HEK293 (cell line): ENCODE measurements around the gene CDH2.
A peak's percentile ranks its signal among the peaks of the same experiment; 100 is the strongest.

Source experiments
- CTCF ChIA-PET: fragments of 350-600 bp; formaldehyde crosslinking; extraction: SDS; loops from one replicate; lab custom pipeline; 2021; ENCODE audit warnings: antibody characterized with exemption; lab: Yijun Ruan, JAX
- POLR2A ChIA-PET: fragments of 300-600 bp; formaldehyde crosslinking; extraction: SDS; loops from one replicate; lab custom pipeline; 2020; ENCODE audit warnings: antibody characterized with exemption, inconsistent platforms; lab: Yijun Ruan, JAX
- H3K27ac ChIP-seq: fragments of 200-500 bp; sonication (Bioruptor generic); 2 replicates; pipeline ENCODE4 v1.5.1; 2014; ENCODE audit warnings: low read depth, low read length, control low read depth, inconsistent platforms; ENCODE audit errors: extremely low read depth
- H3K36me3 ChIP-seq, 2 experiments: fragments of 200-500 bp in 1 of 2; sonication (Bioruptor generic) in 1 of 2; 1 replicate in 1 of 2; 2 replicates in 1 of 2; pipeline ENCODE4 v1.5.1; 2014 to 2017; ENCODE audit warnings: inconsistent platforms in 2 of 2, low read length in 2 of 2; ENCODE audit not compliant: control insufficient read depth in 2 of 2, insufficient read depth in 1 of 2
- H3K4me1 ChIP-seq: fragments of 200-500 bp; sonication (Bioruptor generic); 2 replicates; pipeline ENCODE4 v1.5.1; 2014; ENCODE audit warnings: mild to moderate bottlenecking, low read length, inconsistent platforms; ENCODE audit not compliant: control insufficient read depth, insufficient read depth
- H3K4me3 ChIP-seq: 2 replicates; pipeline ENCODE4 v1.5.1; 2011; ENCODE audit warnings: low read depth, mild to moderate bottlenecking, control low read depth, low read length, moderate library complexity
- H3K9me3 ChIP-seq: fragments of 200-500 bp; sonication (Bioruptor generic); 2 replicates; pipeline ENCODE4 v1.5.1; 2014; ENCODE audit warnings: low read depth, low read length, inconsistent platforms; ENCODE audit not compliant: control insufficient read depth, insufficient read depth
- ATF2 ChIP-seq: fragments of 450-650 bp; formaldehyde crosslinking; IDR thresholded peaks from 2 replicates; pipeline ENCODE4 v1.5.1; 2016; ENCODE audit warnings: missing biosample characterization, missing genetic modification characterization, low read depth
- GFI1B ChIP-seq: fragments of 450-650 bp; formaldehyde crosslinking; IDR thresholded peaks from 2 replicates; pipeline ENCODE4 v1.5.1; 2016; ENCODE audit warnings: missing biosample characterization, missing genetic modification characterization
- IKZF3 ChIP-seq: fragments of 450-650 bp; IDR thresholded peaks from 2 replicates; pipeline ENCODE4 v1.5.0; 2018; ENCODE audit warnings: missing biosample characterization, mild to moderate bottlenecking, missing genetic modification characterization, moderate library complexity
- PRDM10 ChIP-seq: fragments of 450-650 bp; formaldehyde crosslinking; IDR thresholded peaks from 2 replicates; pipeline ENCODE4 v1.5.1; 2016; ENCODE audit warnings: missing biosample characterization, missing genetic modification characterization
- TRIM28 ChIP-seq: IDR thresholded peaks from 2 replicates; pipeline ENCODE4 v1.6.1; 2011; ENCODE audit warnings: low read length, control low read depth, borderline replicate concordance
- ZFHX2 ChIP-seq: fragments of 450-650 bp; formaldehyde crosslinking; conservative IDR thresholded peaks from 2 replicates; pipeline ENCODE4 v1.5.1; 2016; ENCODE audit warnings: missing biosample characterization, missing genetic modification characterization
- ZNF10 ChIP-seq: fragments of 450-650 bp; formaldehyde crosslinking; IDR thresholded peaks from 2 replicates; pipeline ENCODE4 v1.5.1; 2017; ENCODE audit warnings: missing biosample characterization, missing genetic modification characterization
- ZNF2 ChIP-seq: fragments of 450-650 bp; formaldehyde crosslinking; IDR thresholded peaks from 2 replicates; pipeline ENCODE4 v1.5.1; 2016; ENCODE audit warnings: missing biosample characterization, missing genetic modification characterization
- ZNF221 ChIP-seq: fragments of 450-650 bp; formaldehyde crosslinking; IDR thresholded peaks from 2 replicates; pipeline ENCODE4 v1.5.1; 2017; ENCODE audit warnings: missing biosample characterization, missing genetic modification characterization, borderline replicate concordance
- ZNF416 ChIP-seq: fragments of 450-650 bp; formaldehyde crosslinking; IDR thresholded peaks from 2 replicates; pipeline ENCODE4 v1.5.1; 2016; ENCODE audit warnings: missing biosample characterization, missing genetic modification characterization
- ZNF473 ChIP-seq: fragments of 450-650 bp; formaldehyde crosslinking; IDR thresholded peaks from 2 replicates; pipeline ENCODE4 v1.5.1; 2017; ENCODE audit warnings: missing biosample characterization, missing genetic modification characterization
- ZNF596 ChIP-seq: fragments of 450-650 bp; IDR thresholded peaks from 2 replicates; pipeline ENCODE4 v1.5.0; 2018; ENCODE audit warnings: missing biosample characterization, mild to moderate bottlenecking, missing genetic modification characterization, moderate library complexity
- ZNF621 ChIP-seq: fragments of 450-650 bp; formaldehyde crosslinking; IDR thresholded peaks from 2 replicates; pipeline ENCODE4 v1.5.1; 2017; ENCODE audit warnings: missing biosample characterization, missing genetic modification characterization
- TF ChIP-seq, protein P1 (sequence below): fragments of 450-650 bp; formaldehyde crosslinking; IDR thresholded peaks from 2 replicates; pipeline ENCODE4 v1.5.1; 2016; ENCODE audit warnings: missing biosample characterization, missing genetic modification characterization, low read depth
- TF ChIP-seq, protein P2 (sequence below): sonication (generic); formaldehyde crosslinking; IDR thresholded peaks from 2 replicates; pipeline ENCODE4 v1.8.1; 2022; ENCODE audit warnings: mild to moderate bottlenecking, moderate library complexity, missing genetic modification reagents

CDH2 gene

DNA sequence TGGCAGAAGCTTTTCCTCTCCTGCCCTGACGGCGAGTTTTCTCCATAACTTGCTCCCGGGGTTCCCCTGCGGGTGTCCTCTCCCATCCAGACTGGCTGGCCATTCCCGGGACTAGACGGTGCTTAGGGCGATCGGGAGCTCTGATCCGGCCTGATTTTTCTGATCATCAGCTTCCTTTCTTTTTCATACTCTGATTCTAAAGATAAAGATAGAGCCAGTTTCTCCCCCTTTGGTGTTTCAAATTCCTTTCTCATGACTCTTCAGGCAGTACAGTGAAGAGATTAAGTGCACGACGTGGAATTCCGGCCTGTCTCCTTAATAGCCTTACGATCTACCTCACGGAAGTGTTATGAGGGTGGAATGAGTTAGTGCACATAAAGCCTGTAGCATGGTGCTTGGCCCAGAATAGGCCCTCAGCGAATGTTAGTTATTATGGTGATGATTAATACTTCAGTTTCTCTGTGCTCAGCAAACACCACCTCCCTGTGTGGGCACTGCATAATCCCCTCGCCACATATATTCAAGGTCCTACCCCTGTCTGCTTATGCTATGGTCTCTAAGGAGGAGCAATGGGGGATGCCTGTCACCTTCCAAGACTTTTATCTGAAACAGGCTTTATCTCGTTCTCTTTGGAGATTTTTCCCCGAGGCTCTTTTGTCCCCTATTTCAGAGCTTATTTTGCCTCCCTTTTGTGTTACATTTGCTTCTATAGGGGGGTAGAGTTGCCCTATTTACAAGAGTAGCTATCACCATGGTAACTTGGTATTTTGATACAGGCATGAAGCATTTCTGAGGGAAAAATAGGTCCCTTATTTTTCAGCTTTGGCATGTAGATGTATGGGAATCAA, 254.8 kb downstream of the CDH2 start:
- Histone ChIP-seq H3K9me3 (no peaks in the 10 kb centered on the region), H3K4me1 (peaks cover 3% of the 10 kb centered on the region; the same call in 1 of the 2 replicates), H3K36me3 (no peaks in the 10 kb centered on the region), H3K27ac (no peak overlapping the region), H3K4me3 (peak overlapping the region; percentile 19)
- CTCF ChIA-PET = interaction anchor here (0.6 to 1.0 kb wide), 3 partner anchors 90 to 192 kb away, joined by 3 to 4 read pairs (median 3); no protein-coding TSS in a partner anchor
- POLR2A ChIA-PET = interaction anchor here (1.1 to 1.7 kb wide), 2 partner anchors 10 to 256 kb away, joined by 4 to 7 read pairs; partner anchors contain the start of gene CDH2
- no peak for TF ChIP-seq ZNF621 (tag by site-specific recombination)
- 0 out of 2 replicates have a peak, but pooled peaks have one; percentile 37 for TF ChIP-seq TRIM28

DNA sequence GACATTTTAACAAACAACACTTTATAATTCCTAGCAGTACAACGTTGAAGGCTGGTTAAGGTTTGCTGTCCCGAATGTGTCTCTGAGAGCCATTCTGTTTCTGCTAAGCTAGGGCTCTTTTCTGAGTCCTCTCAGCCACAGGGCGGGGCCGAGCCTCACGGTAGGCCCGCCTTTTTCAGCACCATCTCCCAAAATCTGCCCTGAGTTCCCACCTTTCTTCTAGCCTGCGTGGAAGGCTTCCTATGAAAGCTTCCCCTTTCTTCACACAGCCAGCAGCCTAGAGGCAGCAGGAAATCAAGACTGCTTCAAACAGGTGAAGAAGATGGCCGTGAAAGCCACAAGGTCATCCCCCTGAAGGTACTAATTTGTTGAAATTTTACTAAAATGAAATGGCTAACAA, 255.5 kb downstream of the CDH2 start:
- Histone ChIP-seq H3K9me3 (no peaks in the 10 kb centered on the region), H3K4me1 (peaks cover 3% of the 10 kb centered on the region; the same call in 1 of the 2 replicates), H3K36me3 (no peaks in the 10 kb centered on the region), H3K4me3 (peak overlapping the region; percentile 19), H3K27ac (no peak overlapping the region)
- CTCF ChIA-PET = interaction anchor here (1.0 kb wide), 2 partner anchors 90 to 141 kb away, joined by 3 read pairs; no protein-coding TSS in a partner anchor
- TF ChIP-seq ZNF2 (tag by site-specific recombination) = no peak
- no peak for TF ChIP-seq ZNF473
- no peak for TF ChIP-seq PRDM10
- TF ChIP-seq, protein P1, sequence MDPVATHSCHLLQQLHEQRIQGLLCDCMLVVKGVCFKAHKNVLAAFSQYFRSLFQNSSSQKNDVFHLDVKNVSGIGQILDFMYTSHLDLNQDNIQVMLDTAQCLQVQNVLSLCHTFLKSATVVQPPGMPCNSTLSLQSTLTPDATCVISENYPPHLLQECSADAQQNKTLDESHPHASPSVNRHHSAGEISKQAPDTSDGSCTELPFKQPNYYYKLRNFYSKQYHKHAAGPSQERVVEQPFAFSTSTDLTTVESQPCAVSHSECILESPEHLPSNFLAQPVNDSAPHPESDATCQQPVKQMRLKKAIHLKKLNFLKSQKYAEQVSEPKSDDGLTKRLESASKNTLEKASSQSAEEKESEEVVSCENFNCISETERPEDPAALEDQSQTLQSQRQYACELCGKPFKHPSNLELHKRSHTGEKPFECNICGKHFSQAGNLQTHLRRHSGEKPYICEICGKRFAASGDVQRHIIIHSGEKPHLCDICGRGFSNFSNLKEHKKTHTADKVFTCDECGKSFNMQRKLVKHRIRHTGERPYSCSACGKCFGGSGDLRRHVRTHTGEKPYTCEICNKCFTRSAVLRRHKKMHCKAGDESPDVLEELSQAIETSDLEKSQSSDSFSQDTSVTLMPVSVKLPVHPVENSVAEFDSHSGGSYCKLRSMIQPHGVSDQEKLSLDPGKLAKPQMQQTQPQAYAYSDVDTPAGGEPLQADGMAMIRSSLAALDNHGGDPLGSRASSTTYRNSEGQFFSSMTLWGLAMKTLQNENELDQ (tag by site-specific recombination) = no peak
- TF ChIP-seq, protein P2, sequence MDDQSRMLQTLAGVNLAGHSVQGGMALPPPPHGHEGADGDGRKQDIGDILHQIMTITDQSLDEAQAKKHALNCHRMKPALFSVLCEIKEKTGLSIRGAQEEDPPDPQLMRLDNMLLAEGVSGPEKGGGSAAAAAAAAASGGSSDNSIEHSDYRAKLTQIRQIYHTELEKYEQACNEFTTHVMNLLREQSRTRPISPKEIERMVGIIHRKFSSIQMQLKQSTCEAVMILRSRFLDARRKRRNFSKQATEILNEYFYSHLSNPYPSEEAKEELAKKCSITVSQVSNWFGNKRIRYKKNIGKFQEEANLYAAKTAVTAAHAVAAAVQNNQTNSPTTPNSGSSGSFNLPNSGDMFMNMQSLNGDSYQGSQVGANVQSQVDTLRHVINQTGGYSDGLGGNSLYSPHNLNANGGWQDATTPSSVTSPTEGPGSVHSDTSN (CRISPR knock-in tag) = no peak
- POLR2A ChIA-PET = interaction anchor here (0.5 to 1.7 kb wide), 3 partner anchors 11 to 1373 kb away, joined by 4 to 7 read pairs (median 7); partner anchors contain the start of genes CDH2 and KCTD1

- Histone ChIP-seq H3K36me3 (no peaks in the 10 kb centered on the region), H3K4me3 (no peak overlapping the region), H3K4me1 (peaks cover 3% of the 10 kb centered on the region; the same call in 1 of the 2 replicates), H3K9me3 (no peaks in the 10 kb centered on the region), H3K27ac (no peak overlapping the region)
- CTCF ChIA-PET = interaction anchor here (1.0 kb wide), 1 partner anchor 89 kb away, joined by 3 read pairs; no protein-coding TSS in a partner anchor
- POLR2A ChIA-PET = interaction anchor here (1.1 to 1.7 kb wide), 2 partner anchors 11 to 257 kb away, joined by 4 to 7 read pairs; partner anchors contain the start of gene CDH2
- TF ChIP-seq ZNF596 (tag by site-specific recombination) = no peak
- no peak for TF ChIP-seq ZNF10 (tag by site-specific recombination)
- no peak for TF ChIP-seq IKZF3 (tag by site-specific recombination)
- no peak for TF ChIP-seq ZNF221 (tag by site-specific recombination)
- no peak for TF ChIP-seq ATF2
- TF ChIP-seq ZFHX2 (tag by site-specific recombination) = no peak
- no peak for TF ChIP-seq ZNF416 (tag by site-specific recombination)
- no peak for TF ChIP-seq GFI1B (tag by site-specific recombination)
- TF ChIP-seq, all 188 proteins: peak for 0
Measured at GRCh38 chr18:27920836-27921235, 256.1 kb downstream of the CDH2 start.
